ENCODE data around the gene ALOX12. TPM values are rescaled to one million over a fixed set of nuclear protein-coding genes. Genes with fewer than 3 reads are reported as not detected.
"Not testable (repeated sequence)": the region's sequence is repeated elsewhere in the genome, so short reads cannot be mapped to it uniquely, and the experiment has no call there.

The ALOX12 gene
- total RNA-seq, 1 experiment from 2014 or later = not detected

- POLR2A ChIA-PET (ENCODE audit: unreplicated experiment) = no interaction called here
- CTCF ChIA-PET = no interaction called here
- Histone ChIP-seq H4K20me1 (ENCODE audit: low read length) (no peaks in the 10 kb centered on the region), H3F3A (ENCODE audit: low read length, unreplicated experiment) (no peaks in the 10 kb centered on the region), H3K36me3 (ENCODE audit: low read depth, low read length) (no peaks in the 10 kb centered on the region), H3K9ac (ENCODE audit: low read length) (no peak overlapping the region), H3K4me2 (ENCODE audit: low read length) (no peak overlapping the region), H3K9me2 (replicated peaks; ENCODE audit: low read length) (no peaks in the 10 kb centered on the region), H3K27me3 (ENCODE audit: low read length) (no peaks in the 10 kb centered on the region), H3K4me1 (ENCODE audit: insufficient read depth, low read length) (peaks cover 8% of the 10 kb centered on the region; the same call in 1 of the 2 replicates), H2AFZ (ENCODE audit: low read length) (no peak overlapping the region), H3K9me3 (ENCODE audit: low read length) (no peaks in the 10 kb centered on the region), H3K27ac (ENCODE audit: low read length) (no peak overlapping the region), H3K79me2 (ENCODE audit: low read length) (no peaks in the 10 kb centered on the region), H3K4me3 (ENCODE audit: low read length) (no peak overlapping the region)
- intact Hi-C loops (cut with micrococcal nuclease) = no loop called here
- no TSS peak for BruUV-seq (replicated peaks)
- DNase-seq = no peak
- no peak for TF ChIP-seq CTCF (conservative IDR thresholded peaks at IDR 0.05; ENCODE audit: low read depth, low read length)
- no peak for TF ChIP-seq EZH2 (IDR thresholded peaks at IDR 0.05; ENCODE audit: low read length, unreplicated experiment)
- TF ChIP-seq EZH2phosphoT487 (IDR thresholded peaks at IDR 0.05; ENCODE audit: borderline replicate concordance, low read length) = no peak
- no peak for ATAC-seq
Measured at GRCh38 chr17:6970992-6971391, 24.9 kb upstream of the ALOX12 start.

DNA sequence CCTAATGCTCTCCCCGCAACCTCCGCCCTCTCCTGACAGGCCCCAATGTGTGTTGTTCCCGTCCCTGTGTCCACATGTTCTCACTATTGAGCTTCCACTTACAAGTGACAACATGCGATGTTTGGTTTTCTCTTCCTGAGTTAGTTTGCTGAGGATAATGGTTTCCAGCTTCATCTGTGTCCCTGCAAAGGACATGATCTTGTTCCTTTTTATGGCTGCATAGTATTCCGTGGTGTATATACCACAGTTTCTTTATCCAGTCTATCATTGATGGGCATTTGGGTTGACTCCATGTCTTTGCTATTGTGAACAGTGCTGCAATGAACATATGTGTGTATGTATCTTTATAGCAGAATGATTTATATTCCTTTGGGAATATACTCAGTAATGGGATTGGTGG, 16.4 kb upstream of the ALOX12 start:
- intact Hi-C loops (cut with micrococcal nuclease); DNase-seq: not testable (repeated sequence)

GRCh38 chr17:6981426-6981825, 14.4 kb upstream of the ALOX12 start:
- H3K9me2 ChIP-seq (replicated peaks; ENCODE audit: low read length) = no peaks in the 10 kb centered on the region
- intact Hi-C loops (cut with micrococcal nuclease) = no loop called here
- CTCF ChIA-PET = no interaction called here
- no peak overlapping the region for H3K4me2 ChIP-seq (ENCODE audit: low read length)
- no peak for ATAC-seq
- H3F3A ChIP-seq (ENCODE audit: low read length, unreplicated experiment) = no peaks in the 10 kb centered on the region
- H3K36me3 ChIP-seq (ENCODE audit: low read depth, low read length) = no peaks in the 10 kb centered on the region
- no peaks in the 10 kb centered on the region for H3K27me3 ChIP-seq (ENCODE audit: low read length)
- H3K9me3 ChIP-seq (ENCODE audit: low read length) = no peaks in the 10 kb centered on the region
- no peak overlapping the region for H3K4me3 ChIP-seq (ENCODE audit: low read length)
- no peaks in the 10 kb centered on the region for H3K79me2 ChIP-seq (ENCODE audit: low read length)
- no peak for TF ChIP-seq CTCF (conservative IDR thresholded peaks at IDR 0.05; ENCODE audit: low read depth, low read length)
- DNase-seq = no peak
- no peak overlapping the region for H3K9ac ChIP-seq (ENCODE audit: low read length)
- H3K27ac ChIP-seq (ENCODE audit: low read length) = no peak overlapping the region
- POLR2A ChIA-PET (ENCODE audit: unreplicated experiment) = no interaction called here
- no peaks in the 10 kb centered on the region for H3K4me1 ChIP-seq (ENCODE audit: insufficient read depth, low read length)
- no peak overlapping the region for H2AFZ ChIP-seq (ENCODE audit: low read length)
- no TSS peak for BruUV-seq (replicated peaks)
- H4K20me1 ChIP-seq (ENCODE audit: low read length) = no peaks in the 10 kb centered on the region

More for the DNA sequence above, 16.4 kb upstream of the ALOX12 start:
- H3K27me3 ChIP-seq (ENCODE audit: low read length); H3K9me3 ChIP-seq (ENCODE audit: low read length); H2AFZ ChIP-seq (ENCODE audit: low read length); H4K20me1 ChIP-seq (ENCODE audit: low read length); H3K4me3 ChIP-seq (ENCODE audit: low read length); BruUV-seq (replicated peaks); H3K4me1 ChIP-seq (ENCODE audit: insufficient read depth, low read length); H3K9ac ChIP-seq (ENCODE audit: low read length); CTCF ChIA-PET; H3F3A ChIP-seq (ENCODE audit: low read length, unreplicated experiment); POLR2A ChIA-PET (ENCODE audit: unreplicated experiment); ATAC-seq; H3K79me2 ChIP-seq (ENCODE audit: low read length); H3K4me2 ChIP-seq (ENCODE audit: low read length); H3K36me3 ChIP-seq (ENCODE audit: low read depth, low read length); H3K27ac ChIP-seq (ENCODE audit: low read length); H3K9me2 ChIP-seq (replicated peaks; ENCODE audit: low read length): not testable (repeated sequence)
